GM19438 (cell line): ENCODE results near the gene C18orf54.
"Not testable (repeated sequence)": the region's sequence is repeated elsewhere in the genome, so short reads cannot be mapped to it uniquely, and the experiment has no call there.

ENCODE experiments used
- ATAC-seq: cut with Tn5 transposase; IDR thresholded peaks from one replicate; pipeline ENCODE4 v1.9.1; 2021; ENCODE audit warnings: low read depth; ENCODE audit not compliant: unreplicated experiment

C18orf54 gene

DNA sequence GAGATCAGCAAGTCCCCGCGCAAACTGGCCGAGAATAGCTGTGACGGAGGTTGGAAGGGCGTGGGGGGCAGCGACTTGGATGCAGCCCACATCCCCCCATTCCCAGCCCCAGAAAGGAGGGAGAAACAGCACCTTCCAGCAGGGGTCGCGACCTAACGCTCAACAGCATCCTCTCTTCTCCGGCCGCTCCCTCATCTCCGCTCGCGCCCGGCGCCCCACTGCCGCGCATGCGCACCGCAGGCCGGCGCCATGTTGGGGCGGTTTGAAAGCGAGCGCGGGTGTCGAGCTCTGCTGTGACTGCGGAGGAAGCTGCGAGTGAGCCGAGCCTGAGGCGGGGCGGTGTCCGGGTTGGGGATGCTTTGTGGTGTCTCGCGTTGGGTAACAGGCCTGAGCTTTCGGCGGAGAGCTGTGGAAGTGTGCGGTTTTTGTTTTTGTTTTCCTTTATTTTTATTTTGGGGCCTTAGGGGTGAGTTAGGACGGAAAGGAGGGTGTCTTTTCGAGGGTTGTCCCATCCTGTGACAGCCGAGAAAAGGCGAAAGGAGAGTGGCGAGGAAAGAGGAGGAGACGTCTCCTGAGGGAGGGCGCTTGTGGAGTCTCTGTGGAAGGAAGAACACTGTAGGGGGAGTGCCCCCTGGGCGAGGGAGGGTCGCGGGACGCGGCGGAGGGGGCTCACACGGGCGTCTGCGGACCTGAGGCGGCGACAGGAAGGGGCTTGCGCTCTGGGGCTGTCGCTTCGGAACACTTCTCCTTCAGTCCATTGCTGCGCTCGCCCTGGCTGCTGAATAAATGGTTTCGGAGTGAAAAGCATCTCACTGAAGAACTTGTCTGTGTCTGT is at the start of gene C18orf54, which contains the start of gene STARD6:
Gene C18orf54 (plus strand): TSS at position 247 of the 835 bp plus-strand sequence. CDS start 2,667 bp downstream, outside the sequence.
Gene STARD6 (minus strand): TSS at position 199 of the 835 bp plus-strand sequence. CDS start 3,285 bp downstream, outside the sequence.
- peak; percentile 94 for ATAC-seq

- not testable (repeated sequence) for ATAC-seq
Observed at GRCh38 chr18:54309564-54309963, 48.1 kb upstream of the C18orf54 start.

- ATAC-seq = no peak
Observed at GRCh38 chr18:54316071-54316820, 41.5 kb upstream of the C18orf54 start.

GRCh38 chr18:54323561-54323960 is 34.1 kb upstream of the C18orf54 start:
- ATAC-seq = no peak

DNA sequence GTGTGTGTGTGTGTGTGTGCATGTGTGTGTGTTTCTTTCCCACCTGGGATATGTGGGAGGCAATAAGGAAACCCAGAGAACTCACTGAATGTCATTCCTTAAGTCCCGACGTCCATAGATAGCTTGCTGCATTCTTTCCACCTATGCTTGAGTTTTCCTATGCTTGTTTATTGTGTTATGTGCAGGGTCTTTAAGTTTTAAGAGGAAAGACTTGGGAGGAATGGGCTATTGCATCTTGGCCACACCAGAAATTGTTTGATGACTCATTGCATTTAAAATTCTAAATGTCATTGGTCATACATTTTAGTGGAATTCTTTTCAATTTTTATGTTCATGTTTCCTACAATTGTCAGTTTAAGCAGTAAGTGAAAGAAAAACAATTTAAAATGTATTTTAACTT is 33.7 kb upstream of the C18orf54 start:
- no peak for ATAC-seq

GRCh38 chr18:54327818-54328217 is 29.9 kb upstream of the C18orf54 start:
- ATAC-seq = no peak

DNA sequence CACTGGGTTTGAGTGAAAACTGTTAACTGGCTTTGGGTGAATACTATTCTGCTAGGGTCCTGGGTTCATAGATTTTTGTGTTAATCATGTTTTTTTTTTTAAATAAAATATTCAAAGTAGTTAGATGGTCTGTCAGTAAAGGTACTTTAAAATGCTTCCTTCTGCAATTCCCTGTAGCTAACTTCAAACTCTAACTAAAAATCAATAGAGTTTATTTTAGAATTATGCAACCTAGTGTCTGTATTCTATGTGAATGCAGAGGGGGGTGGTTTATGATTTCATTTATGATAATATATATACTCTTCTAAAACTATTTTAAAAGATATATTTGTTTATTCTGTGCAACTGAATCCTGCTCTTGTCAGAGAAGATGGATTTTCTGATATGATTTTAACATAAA is 27.9 kb upstream of the C18orf54 start:
- no peak for ATAC-seq

DNA sequence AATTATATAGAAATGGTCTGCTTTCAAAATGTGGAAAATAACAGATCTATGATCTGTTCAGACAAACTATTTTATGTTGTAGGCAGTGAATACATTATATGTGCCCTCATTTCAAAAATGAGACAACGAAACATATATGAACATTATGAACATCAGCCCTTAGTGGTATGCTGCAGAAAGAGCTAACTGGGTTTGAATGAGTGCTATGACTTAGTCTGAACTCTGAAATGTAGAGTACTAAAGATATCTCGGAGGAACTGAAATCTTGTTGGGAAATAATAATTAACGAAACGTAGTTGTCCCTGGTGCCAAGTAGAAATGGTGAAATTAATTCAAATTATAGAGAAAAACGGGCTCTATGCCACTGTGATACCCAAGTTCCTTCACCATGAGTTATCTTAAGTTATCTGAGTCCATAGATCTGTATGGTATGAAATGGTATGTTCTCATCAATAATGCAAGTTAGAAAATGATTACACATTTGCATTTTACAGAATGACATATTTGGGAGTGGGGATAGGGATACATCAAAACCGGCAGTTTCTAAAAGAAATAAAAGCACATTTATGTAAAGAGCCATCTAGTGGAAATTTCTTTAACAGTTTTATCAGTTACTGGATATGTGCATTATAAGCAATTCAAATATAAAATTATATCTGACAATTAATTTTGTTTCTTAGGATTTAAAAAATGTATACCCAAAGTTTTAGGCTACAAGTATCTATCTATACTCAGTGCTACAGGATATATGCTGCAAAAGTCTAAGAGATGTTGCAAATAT is 26.7 kb upstream of the C18orf54 start:
- peak; percentile 78 for ATAC-seq

- no peak for ATAC-seq
Observed at GRCh38 chr18:54335638-54336173, 22.0 kb upstream of the C18orf54 start.

DNA sequence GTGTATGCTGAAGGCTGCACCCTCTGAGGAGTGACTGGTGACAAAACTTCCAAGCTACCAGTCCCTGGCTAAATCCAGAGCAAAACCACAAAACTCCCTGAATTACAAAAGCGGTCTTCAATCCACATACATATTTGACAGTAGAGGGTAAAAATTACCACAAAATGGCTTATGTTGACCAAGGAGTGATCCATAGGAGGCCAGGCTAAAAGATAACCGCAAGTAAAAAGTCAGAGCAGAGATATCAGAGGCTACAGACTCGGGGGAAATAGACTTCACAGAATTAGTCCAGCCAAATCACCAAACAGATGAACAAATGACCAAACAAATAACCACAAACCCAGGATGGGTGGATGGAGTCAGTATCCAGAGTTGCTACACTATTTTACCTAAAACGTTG is 19.5 kb upstream of the C18orf54 start:
- no peak for ATAC-seq

DNA sequence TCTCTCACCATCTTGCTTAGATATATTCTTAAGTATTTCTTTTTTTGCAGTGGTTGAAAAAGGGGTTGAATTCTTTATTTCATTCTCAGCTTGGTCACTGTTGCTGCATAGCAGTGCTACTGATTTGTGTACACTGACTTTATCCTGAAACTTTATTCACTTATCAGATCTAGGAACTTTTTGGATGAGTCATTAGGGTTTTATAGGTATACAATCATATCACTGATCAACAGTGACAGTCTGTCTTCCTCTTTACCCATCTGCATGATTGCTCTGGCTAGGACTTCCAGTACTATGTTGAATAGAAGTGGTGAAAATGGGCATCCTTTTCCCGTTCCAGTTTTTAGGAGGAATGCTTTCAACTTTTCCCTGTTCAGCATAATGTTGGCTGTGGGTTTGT is 6.5 kb upstream of the C18orf54 start:
- no peak for ATAC-seq

DNA sequence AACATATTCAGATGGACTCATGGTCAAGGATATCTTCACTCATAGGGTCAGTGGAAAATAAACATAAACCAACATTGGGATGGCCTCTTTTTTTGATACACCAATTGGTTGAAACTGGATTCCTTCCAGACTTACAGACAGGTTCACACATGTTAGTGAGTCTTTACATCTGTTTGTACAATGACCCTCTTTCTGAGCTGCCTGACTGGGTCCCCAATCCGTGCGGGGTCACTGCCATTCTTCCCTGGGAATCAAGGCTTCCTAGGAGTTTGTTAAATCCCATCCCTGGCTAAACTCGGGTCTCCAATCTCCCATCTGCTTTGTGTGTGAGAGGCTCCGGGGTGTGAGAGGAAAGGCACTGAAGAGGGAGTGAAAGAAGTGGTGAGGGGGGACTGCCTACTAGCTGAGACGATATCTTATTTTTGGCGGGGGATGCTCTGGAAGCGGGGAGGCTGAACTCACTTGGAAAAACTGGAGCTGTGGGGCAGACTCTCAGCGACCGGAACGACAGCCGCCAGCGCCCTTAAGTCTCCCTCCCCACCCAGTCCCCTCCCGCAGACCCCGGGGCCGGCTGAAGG is 535 bp upstream of the C18orf54 start:
- peak; percentile 39 for ATAC-seq

DNA sequence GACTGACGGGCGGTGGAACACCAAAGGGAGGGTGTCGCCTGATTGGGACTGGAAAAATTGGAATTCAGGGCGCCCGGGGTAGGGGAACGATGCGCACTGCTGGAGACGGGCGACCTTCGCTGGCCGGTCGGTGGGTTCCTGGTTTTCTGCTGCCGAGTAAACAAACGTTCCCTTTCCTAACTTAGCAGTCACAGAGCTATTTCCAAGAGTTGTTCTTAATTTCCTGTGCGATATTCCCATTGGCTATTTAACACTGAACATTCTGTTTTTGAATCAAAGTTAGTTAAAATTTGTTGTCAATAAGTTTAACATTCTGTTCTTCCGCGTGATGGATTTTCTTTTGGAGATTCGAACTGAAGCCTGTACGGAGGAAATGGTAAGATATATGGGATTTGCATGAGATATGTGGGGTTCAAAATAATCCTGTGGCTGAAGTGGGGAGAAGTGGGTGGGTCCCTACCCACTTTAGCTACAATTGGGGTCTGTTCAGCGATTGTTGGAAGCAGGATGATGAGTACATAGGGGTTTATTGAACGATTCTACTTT is 862 bp downstream of the C18orf54 start:
- peak; percentile 13 for ATAC-seq

- no peak for ATAC-seq
Observed at GRCh38 chr18:54359233-54359632, 1.5 kb downstream of the C18orf54 start.

GRCh38 chr18:54360406-54360805 is 2.7 kb downstream of the C18orf54 start:
- no peak for ATAC-seq

DNA sequence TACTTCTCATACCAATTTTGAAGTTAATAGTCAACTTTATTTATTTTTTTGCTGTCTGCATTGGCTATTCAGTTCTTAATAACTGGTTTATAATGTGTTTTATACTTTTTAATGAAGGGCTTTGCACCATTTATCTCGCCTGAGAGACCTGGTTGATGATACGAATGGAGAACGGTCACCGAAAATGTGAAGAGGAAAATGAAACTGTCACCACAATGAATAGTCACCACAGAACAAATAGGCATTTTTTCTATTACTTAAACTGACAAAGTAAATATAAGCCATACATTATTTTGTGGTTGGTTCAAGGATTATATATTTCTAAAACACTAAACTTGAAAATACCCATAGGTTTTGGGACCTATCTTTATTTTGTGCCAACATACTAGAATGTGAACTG is 20.4 kb downstream of the C18orf54 start:
- no peak for ATAC-seq

DNA sequence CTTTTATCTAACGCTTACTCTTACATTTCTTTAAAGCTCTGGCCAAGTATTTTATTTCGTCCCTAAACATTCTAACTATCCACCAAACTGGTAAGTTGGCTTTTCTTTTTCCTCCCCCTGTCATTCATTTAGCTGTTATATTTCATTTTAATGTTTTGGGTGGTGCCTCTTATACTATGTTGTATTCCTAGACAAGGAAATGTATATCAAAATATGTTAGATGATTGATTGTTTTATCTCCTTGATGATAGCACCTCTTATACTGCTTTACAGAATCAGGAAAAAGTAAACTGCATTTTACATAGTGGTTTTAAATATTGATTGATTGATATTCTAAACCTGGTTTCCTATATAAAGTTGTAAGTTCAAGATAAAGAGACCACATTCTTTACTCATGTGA is 23.9 kb downstream of the C18orf54 start:
- no peak for ATAC-seq

DNA sequence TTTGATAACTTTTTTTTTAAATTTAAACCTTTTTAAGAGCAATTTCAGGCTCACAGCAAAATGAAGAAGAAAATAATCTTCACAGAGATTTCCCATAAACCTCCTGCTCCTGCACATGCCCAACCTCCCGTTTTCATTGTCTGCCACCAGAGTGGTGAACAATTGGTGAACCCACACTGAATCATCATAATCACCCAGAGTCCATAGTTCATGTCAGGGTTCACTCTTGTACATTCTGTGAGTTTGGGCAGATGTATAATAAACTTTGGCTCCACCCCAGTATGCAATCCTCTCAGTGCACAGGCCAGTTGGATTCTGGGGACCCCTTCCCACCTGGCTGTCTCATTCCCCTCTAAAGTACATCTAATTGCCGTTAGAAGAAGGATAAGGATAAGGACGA is 24.4 kb downstream of the C18orf54 start:
- ATAC-seq = no peak

- ATAC-seq = no peak
Observed at GRCh38 chr18:54382733-54383252, 25.1 kb downstream of the C18orf54 start.

DNA sequence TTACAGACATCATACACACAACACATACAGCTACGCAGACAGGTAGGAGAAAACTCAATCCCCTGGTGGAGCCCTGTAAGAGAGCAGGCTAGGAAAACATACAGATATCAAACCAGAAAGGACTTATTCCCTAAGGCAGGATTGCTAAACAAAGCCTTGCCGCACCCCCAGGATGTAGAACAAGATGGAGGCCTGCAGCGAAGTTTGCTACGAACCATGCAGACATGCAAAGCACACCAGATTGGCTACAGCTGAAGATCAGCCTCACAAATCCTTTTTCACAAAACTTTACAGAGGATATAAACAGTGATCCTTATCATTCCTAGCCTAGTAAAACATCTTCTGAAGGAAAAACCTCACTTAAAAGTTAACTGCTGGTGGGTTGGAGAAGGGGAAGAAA is 28.3 kb downstream of the C18orf54 start:
- ATAC-seq = no peak
